Lower leg skin (tissue), 4 donors: ENCODE results near the gene FBXL20. TPM values are rescaled to one million over a fixed set of nuclear protein-coding genes. Genes with fewer than 3 reads are reported as not detected.
"Not testable (repeated sequence)": the region's sequence is repeated elsewhere in the genome, so short reads cannot be mapped to it uniquely, and the experiment has no call there.

Experiments
- DNase-seq, 2 donors: peaks; one replicate each; pipeline ENCODE4 v3.0.0-alpha.2; 2019; ENCODE audit warnings: low spot score in 2 of 2
- H3K4me3 ChIP-seq: fragments of 200-600 bp; sonication (generic); 2 replicates; pipeline ENCODE4 v1.5.1; 2017; ENCODE audit warnings: mild to moderate bottlenecking, low read depth; ENCODE audit not compliant: poor library complexity, severe bottlenecking
- CTCF ChIP-seq, 3 donors: fragments of 450-650 bp; IDR thresholded peaks; one replicate each; pipeline ENCODE4 v1.5.1; 2016; ENCODE audit warnings: antibody characterized with exemption in 3 of 3, mild to moderate bottlenecking in 3 of 3, moderate library complexity in 2 of 3
- POLR2A ChIP-seq, 2 donors: fragments of 450-650 bp; IDR thresholded peaks; one replicate each; pipeline ENCODE4 v1.6.1; 2016 to 2017; ENCODE audit warnings: antibody characterized with exemption in 2 of 2, mild to moderate bottlenecking in 1 of 2, moderate library complexity in 1 of 2
- WGBS, 2 donors: methylation state at CpG; one replicate each; pipeline ENCODE4 v1.1.5; 2018; 5-methylcytosine and 5-hydroxymethylcytosine counted together
- intact Hi-C: fragments of 100-400 bp; cut with DNase I; formaldehyde crosslinking; loops from one replicate; pipeline ENCODE4 v1.15.0; 2023; ENCODE audit warnings: low total_unique reads
- total RNA-seq, 4 donors: library from RNA; depleted of rRNA; stranded (reverse); fragments of >200 nt; gene quantifications; one replicate each; pipeline ENCODE4 v1.1.0, GENCODE V29; 2016

The FBXL20 gene
- total RNA-seq, 4 donors from 2014 or later: 20.5 to 45.2 (median 30.8) TPM

DNA sequence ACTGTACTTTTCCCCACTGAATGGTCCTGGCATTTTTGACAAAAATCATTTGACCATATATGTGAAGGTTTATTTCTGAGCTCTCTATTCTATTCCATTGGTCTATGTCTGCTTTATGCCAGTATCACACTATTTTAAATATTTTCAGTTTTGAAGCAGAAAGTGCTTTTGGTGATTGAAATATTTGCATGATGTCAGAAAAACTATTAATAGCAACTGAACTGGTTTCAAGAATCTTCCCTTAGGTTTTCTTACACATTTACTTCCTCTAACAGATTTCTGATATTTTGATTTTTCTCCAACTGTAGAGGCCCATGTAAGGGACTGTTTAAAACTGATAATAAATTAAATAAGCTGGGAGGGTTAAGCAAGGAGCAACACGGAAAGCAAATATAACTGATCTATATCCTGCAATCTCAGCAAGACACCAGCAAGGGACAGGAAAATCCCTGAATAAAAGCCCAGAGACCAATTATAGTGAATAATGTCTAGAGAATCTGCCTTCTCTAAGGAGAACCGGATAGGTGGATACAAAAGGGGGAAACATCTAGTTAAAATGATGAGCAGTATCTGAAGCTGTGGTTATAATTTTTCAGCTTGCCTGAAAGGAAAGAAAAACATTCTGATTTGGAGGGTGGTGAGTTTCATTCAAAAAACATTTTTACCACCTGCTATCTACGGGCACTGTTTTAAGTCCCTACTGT lies 94.8 kb downstream of the FBXL20 start:
- WGBS, 2 donors: 52 to 65% methylated on average over 3 of the region's 3 CpGs
- TF ChIP-seq CTCF (IDR thresholded peaks at IDR 0.05): no peak
- no peak for TF ChIP-seq POLR2A (IDR thresholded peaks at IDR 0.05)
- H3K4me3 ChIP-seq: no peak overlapping the region
- intact Hi-C loops: no loop called here
- no peak for DNase-seq

DNA sequence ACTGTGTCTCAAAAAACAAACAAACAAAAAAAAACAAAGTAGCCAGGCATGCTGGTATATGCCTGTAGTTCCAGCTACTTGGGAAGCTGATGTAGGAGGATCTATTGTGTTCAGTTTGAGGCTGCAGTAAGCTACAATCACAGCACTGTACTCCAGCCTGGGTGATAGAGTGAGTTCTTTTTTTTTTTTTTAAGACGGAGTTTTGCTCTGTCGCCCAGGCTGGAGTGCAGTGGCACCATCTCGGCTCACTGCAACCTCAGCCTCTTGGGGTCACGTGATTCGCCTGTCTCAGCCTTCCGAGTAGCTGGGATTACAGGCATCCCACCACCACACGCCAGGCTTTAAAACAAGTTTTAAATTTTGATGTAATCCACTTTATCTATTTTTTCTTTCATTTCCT lies 95.4 kb downstream of the FBXL20 start:
- intact Hi-C loops: no loop called here
- TF ChIP-seq POLR2A (IDR thresholded peaks at IDR 0.05): no peak
- no peak for TF ChIP-seq CTCF (IDR thresholded peaks at IDR 0.05)
- H3K4me3 ChIP-seq: no peak overlapping the region
- 71 to 73% methylated on average over 7 of the region's 7 CpGs for WGBS, 2 donors
- DNase-seq: no peak

- no peak for TF ChIP-seq CTCF (IDR thresholded peaks at IDR 0.05)
- TF ChIP-seq POLR2A (IDR thresholded peaks at IDR 0.05): no peak
- WGBS, 2 donors: 95 to 100% methylated on average over 1 of the region's 1 CpG
- no peak overlapping the region for H3K4me3 ChIP-seq
- no peak for DNase-seq
- intact Hi-C loops: no loop called here
Observed at GRCh38 chr17:39304188-39304587, 97.2 kb downstream of the FBXL20 start.

DNA sequence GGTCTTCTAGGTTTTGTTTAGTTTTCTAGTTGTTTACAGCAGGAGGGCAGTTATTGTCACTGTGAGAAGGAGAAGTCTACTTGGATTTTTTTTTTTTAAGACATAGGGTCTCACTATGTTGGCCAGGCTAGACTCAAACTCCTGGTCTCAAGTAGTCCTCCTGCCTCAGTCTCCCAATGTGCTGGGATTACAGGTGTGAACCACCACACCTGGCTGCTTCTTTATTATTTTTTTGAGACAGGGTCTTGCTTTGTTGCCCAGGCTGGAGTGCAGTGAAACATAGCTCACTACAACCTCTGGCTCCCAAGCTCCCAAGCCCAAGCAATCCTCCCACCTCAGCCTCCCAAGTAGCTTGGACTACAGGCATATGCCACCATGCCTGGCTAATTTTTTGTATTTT lies 107.4 kb downstream of the FBXL20 start:
- no peak for DNase-seq
- no peak overlapping the region for H3K4me3 ChIP-seq
- intact Hi-C loops: no loop called here
- TF ChIP-seq CTCF (IDR thresholded peaks at IDR 0.05) (no peak), POLR2A (IDR thresholded peaks at IDR 0.05) (no peak)

GRCh38 chr17:39292546-39292945 lies 108.9 kb downstream of the FBXL20 start:
- intact Hi-C loops, DNase-seq: not testable (repeated sequence)
- WGBS, 2 donors: 96 to 98% methylated on average over 8 of the region's 8 CpGs

GRCh38 chr17:39286513-39286912 lies 114.9 kb downstream of the FBXL20 start:
- 69 to 76% methylated on average over 3 of the region's 3 CpGs for WGBS, 2 donors
- intact Hi-C loops, H3K4me3 ChIP-seq: not testable (repeated sequence)

More at GRCh38 chr17:39292546-39292945, 108.9 kb downstream of the FBXL20 start:
- not testable (repeated sequence) for H3K4me3 ChIP-seq

DNA sequence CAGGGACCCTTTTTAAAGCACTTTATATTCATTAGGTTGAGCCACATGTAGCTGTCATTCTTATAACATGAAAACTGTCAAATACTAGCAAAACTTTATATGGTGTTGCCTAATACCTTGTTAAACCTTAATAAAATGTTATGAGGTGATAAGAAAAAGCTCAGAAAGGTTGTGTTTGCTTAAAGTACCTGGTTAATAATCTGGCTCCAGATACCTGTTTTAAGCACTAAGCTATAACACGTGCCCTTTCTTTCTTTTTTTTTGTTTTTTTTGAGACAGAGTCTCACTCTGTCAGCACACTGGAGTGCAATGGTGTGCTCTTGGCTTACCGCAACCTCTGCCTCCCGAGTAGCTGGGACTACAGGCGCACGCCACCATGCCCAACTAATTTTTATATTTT lies 116.7 kb downstream of the FBXL20 start:
- no peak overlapping the region for H3K4me3 ChIP-seq
- TF ChIP-seq POLR2A (IDR thresholded peaks at IDR 0.05) (no peak), CTCF (IDR thresholded peaks at IDR 0.05) (no peak)
- intact Hi-C loops: no loop called here
- WGBS, 2 donors: 94 to 97% methylated on average over 5 of the region's 5 CpGs
- DNase-seq: no peak

More at GRCh38 chr17:39286513-39286912, 114.9 kb downstream of the FBXL20 start:
- not testable (repeated sequence) for DNase-seq
